Cerebellar nuclear complex (tissue), 1 donor: Measurements from ENCODE around the gene TCAIM.

ENCODE experiments used
- DNase-seq, 2 experiments: peaks; one replicate each; lab custom pipeline; 2025; lab: John Stamatoyannopoulos, UW

TCAIM gene

GRCh38 chr3:44338010-44338827 is at the start of gene TCAIM:
TCAIM (plus strand) TSS chr3:44338766; CDS start chr3:44354783, 16,017 bp downstream.
- DNase-seq: peak; percentile 49 to 86

GRCh38 chr3:44289882-44290462 is 48.6 kb upstream of the TCAIM start:
- DNase-seq: no peak

GRCh38 chr3:44292276-44292675 is 46.3 kb upstream of the TCAIM start:
- no peak for DNase-seq

- no peak for DNase-seq
Observed at GRCh38 chr3:44292947-44293346, 45.6 kb upstream of the TCAIM start.

GRCh38 chr3:44297255-44297654 is 41.3 kb upstream of the TCAIM start:
- DNase-seq: no peak

GRCh38 chr3:44301746-44302145 is 36.8 kb upstream of the TCAIM start:
- DNase-seq: no peak

- no peak for DNase-seq
Observed at GRCh38 chr3:44309500-44309899, 29.1 kb upstream of the TCAIM start.

- no peak for DNase-seq
Observed at GRCh38 chr3:44318891-44319311, 19.7 kb upstream of the TCAIM start.

GRCh38 chr3:44321335-44321734 is 17.2 kb upstream of the TCAIM start:
- no peak for DNase-seq

GRCh38 chr3:44323341-44323955 is 15.1 kb upstream of the TCAIM start:
- peak; percentile 2 to 9 for DNase-seq

GRCh38 chr3:44324584-44324983 is 14.0 kb upstream of the TCAIM start:
- DNase-seq: no peak

GRCh38 chr3:44326019-44326418 is 12.5 kb upstream of the TCAIM start:
- no peak for DNase-seq

- DNase-seq: no peak
Observed at GRCh38 chr3:44326515-44326914, 12.1 kb upstream of the TCAIM start.

- no peak for DNase-seq
Observed at GRCh38 chr3:44329946-44330345, 8.6 kb upstream of the TCAIM start.

- no peak for DNase-seq
Observed at GRCh38 chr3:44330444-44330843, 8.1 kb upstream of the TCAIM start.

GRCh38 chr3:44334326-44334725 is 4.2 kb upstream of the TCAIM start:
- DNase-seq: no peak

- no peak for DNase-seq
Observed at GRCh38 chr3:44337248-44337785, 1.2 kb upstream of the TCAIM start.

GRCh38 chr3:44338828-44339127 is 212 bp downstream of the TCAIM start:
- peak in 1 of 2 experiments; percentile 12 for DNase-seq

- no peak for DNase-seq
Observed at GRCh38 chr3:44339181-44340057, 853 bp downstream of the TCAIM start.

- DNase-seq: no peak
Observed at GRCh38 chr3:44340058-44340395, 1.5 kb downstream of the TCAIM start.

GRCh38 chr3:44342176-44342790 is 3.7 kb downstream of the TCAIM start:
- no peak for DNase-seq

GRCh38 chr3:44343421-44343820 is 4.9 kb downstream of the TCAIM start:
- DNase-seq: no peak
